NCI-H1417 (cell line): ENCODE measurements around the gene EN1.

ENCODE experiments used
- DNase-seq, 3 experiments: peaks; one replicate each; lab custom pipeline; 2025; lab: John Stamatoyannopoulos, UW

EN1 gene

DNA sequence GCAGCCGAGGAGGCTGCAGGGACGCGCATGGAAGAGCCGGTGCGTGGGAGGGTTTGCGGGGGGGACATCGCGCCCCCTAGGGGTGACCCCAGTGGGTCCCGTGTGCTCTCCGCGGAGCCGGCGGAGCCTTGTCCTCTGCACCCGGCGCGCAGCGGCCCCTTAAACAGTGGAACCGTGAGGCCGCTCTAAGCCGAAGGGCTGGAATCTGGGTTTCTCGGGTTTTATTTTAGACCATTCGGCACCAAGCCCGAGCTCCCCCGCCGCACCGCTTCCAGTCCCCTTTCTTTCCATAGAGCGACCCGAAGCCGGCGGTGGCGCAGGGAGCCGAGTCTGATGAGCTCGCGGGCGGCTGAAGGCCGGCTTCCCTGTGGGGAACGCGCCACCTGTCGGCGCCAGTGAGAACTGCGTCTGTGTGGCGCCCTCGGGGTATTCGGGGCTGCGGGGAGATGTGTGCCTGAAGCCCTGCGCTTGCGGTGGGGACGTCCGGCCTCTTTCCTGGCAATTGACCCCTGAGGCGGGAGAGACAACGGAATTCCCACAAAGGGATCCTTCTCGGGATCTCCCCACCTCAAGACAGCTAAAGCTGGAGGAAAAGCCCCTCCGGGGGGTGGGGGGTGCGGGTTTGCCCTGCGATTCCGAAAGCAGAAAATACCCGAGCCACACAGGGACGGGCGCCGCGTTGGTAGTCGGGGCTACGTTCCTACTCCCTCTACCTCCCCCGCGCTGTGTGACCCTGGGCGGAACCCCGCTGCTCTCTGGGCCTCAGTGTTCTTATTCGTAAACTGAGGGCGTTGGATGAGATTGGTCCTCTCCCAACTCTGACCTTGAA, 8.2 kb upstream of the EN1 start:
- DNase-seq: peak; percentile 54 to 69 (median 67)

DNA sequence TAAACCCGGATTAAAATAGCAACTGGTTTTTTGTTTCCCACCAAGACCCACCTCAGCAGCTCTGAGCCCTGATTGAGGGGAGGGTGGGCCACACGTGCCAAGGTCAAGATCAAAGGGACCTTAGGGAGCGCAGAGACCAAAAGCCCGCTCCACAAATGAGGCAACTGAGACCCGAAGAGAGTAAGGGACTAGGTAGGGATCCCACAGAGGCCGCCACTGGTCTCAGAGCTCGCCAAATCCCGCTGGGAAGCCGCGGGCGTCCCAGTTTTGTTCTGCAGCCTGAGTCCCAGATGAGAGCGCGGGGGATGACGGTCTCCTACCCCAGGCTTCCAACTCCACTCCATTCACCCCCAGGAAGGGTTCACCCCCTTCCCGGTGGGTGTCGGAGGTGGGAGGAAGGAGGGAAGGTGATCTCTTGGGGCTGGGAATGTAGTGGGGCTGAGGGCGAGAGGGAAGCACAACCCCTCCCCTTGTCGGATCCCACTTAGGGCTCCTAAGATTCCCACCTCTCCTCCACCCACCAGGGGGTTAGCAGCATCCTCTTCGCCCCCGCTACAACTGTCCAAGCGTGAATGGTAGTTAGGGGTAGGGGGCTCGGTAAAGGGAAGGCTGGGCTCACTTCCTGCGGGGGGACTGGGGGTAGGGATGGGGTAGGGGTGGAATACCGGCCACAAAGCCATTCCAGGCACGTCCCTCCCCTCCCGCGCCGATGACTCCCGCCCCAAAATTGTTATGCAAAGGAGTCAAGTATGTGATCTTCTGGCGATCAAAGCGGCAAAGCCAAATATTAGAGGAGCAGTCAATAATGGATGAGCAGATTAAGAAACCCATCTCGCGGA, 7.3 kb upstream of the EN1 start:
- no peak for DNase-seq

DNA sequence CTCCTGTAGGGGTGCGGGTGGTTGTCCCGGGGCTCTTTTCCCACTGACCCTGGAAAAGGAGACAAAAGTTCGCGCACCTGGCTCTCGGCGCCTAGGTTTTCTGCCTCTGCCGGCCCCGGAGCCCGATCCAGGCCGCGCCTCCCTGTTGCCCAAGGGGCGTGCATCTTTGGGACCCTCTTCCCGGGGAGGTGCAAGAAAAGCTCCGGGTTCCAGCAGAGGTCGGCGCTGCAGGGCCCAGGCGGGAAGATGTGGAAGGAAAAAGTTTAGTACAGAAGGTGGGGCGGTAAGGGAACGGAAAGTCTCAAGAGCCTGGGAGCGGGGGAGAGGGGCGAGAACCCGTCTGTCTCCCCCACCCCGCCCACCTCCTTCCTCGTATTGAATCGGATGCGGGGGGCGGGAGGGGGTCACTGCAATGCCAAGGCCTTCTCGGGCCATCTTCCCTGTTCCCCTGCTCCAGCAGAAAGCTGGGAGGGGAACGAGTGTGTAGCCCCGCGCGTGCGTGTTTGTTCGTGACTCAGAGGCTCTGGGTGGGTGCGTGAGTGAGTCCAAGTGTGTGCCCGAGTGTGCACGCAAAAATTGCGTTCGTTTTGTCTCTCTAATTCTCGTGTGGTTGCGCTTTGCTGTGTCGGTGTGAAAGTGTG, 6.3 kb upstream of the EN1 start:
- no peak for DNase-seq

DNA sequence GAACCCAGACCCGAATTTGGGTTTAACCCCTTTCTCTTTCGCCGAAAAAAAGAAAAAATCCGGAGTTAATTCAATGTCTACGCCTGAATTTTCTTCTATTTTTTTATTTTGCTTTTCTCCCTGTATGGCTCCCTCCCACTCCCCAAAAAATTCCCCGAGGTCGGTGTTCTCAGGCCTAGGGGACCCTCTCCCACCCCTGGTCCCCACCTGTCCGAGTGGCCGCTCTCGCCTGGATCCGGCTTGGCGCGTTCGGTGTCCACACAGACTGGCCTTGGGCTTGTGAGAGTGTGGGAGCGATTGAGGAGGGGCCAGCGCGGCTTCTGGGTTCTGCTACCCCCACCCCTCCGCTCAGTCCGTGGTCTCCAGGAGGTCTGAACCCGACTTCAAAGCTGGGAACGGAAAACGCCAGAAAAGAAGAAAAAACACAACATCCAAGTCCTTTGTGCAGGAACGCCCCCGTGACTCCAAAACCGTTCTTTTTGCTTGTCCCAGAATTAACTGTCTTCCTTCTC, 5.7 kb upstream of the EN1 start:
- DNase-seq: no peak

- DNase-seq: no peak
Measured at GRCh38 chr2:118852605-118853128, 5.2 kb upstream of the EN1 start.

- DNase-seq: no peak
Measured at GRCh38 chr2:118851650-118852049, 4.2 kb upstream of the EN1 start.

DNA sequence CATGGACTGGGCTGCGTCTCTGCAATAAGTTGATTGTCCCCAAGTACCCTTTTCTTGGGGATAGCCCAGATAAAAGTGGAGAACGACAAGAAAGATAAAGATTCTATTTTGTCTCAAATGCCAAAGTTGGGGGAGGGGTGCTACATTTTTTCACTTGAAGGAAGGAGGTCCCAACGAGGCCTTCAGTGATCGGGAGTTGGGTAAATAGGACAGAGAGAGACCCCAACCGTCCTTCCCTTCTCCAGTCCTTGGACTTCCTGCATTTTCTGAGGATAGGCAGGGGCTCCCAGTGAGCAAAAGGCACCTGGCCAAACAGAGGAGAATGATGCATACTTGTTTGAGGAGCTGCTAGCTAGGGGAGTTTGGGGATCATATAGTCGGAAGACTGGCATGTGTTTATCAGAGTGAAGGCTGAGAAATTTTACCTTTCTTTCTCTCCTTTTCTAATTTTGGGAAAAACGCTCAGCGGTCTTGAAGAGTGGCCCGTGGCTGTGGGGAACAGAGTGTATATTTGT, 3.5 kb upstream of the EN1 start:
- no peak for DNase-seq

GRCh38 chr2:118850168-118850900, 2.9 kb upstream of the EN1 start:
- no peak for DNase-seq

DNA sequence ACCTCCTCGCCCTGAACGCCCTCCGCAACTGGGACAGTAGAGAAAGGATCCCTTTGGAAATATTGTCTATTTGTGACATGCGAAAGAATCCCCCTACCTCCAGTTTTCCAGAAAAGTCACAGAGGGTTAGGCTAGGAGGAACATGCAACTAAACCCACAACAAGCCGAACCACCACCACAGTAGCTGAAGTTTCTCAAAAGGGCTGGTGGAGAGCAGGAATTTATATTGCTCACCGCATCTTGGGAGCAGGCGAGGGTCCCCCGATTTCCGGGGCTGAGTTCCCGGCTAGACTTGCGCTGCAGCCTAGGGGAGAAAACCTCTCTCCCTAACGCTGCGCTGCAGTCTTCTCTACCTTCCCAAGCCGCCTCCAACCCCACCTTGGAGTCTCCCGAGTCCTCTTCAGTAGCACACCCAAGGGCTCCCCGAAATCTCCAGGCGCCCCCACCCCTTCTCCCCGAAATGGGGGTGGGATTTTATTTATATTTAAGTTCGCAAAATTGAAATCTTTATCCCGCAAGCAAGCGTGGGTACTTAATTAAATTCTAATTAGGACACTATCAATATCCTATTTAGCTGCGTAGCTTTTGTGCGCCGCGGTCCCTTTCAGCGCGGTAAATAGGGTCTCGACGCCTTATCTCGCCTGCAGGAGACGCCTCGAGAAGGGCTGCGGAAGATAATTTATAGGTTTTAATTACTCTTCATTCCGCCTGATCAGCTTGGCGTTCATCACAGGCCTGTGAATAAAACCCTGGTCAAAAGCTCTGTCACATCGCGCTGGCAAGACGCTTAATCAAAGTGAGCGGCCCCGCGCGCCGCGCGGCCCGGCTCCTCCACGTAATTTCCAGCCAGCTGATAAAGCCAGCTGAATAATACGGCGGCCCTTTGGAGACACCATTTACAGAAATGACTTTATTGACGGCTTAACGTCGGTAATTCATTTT, 2.0 kb upstream of the EN1 start:
- DNase-seq: no peak

GRCh38 chr2:118848381-118849225, 1.2 kb upstream of the EN1 start:
- no peak for DNase-seq

DNA sequence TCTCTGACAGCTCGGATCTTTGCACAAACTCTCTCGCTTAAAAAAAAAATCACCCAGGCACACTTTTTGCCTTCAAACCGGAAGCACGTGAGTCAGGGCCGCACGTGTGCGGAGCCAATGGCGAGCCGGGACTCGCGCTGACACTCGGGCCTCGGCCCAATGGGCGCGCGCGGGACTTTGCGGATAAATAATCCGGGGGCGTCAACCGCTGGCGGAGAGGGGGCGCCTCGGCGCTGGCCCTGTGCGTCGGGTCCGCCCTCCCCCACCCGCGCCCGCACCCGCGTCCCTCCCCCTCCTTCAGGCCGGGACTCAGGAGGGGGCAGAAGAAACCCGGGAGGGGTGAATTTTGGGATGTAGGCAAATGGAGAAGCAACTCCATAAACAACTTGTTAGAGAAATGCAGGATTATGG, 319 bp upstream of the EN1 start:
- DNase-seq: peak in 2 of 3 experiments; percentile 76 to 84

DNA sequence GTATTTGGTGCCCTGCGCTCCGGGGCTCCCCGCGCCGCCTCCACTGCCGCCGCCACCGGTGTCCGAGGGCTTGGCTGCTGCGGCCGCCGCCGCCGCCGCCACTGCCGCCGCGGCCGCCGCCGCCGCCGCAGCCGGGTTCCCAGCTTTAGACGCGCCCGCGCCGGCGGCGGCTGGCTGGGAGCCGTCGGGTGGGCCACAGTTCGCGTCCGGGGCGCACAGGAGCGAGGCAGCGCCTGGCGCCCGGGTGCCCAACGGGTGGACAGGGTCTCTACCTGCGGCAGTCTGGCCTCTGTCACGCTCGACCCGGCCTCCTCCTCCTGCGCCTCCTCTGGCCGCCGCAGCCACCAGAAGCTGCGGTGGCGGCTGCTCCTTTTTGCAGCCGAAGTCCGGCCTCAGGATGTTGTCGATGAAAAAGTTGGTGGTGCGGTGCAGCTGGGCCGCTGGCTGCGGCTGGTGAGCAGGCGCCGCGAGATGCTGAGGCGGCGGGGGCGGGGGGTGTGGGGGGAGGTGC, 951 bp downstream of the EN1 start:
- peak in 2 of 3 experiments; percentile 43 to 55 for DNase-seq

- DNase-seq: peak in 2 of 3 experiments; percentile 43 to 48
Measured at GRCh38 chr2:118845522-118846441, 1.7 kb downstream of the EN1 start.

- no peak for DNase-seq
Measured at GRCh38 chr2:118845005-118845521, 2.4 kb downstream of the EN1 start.

DNA sequence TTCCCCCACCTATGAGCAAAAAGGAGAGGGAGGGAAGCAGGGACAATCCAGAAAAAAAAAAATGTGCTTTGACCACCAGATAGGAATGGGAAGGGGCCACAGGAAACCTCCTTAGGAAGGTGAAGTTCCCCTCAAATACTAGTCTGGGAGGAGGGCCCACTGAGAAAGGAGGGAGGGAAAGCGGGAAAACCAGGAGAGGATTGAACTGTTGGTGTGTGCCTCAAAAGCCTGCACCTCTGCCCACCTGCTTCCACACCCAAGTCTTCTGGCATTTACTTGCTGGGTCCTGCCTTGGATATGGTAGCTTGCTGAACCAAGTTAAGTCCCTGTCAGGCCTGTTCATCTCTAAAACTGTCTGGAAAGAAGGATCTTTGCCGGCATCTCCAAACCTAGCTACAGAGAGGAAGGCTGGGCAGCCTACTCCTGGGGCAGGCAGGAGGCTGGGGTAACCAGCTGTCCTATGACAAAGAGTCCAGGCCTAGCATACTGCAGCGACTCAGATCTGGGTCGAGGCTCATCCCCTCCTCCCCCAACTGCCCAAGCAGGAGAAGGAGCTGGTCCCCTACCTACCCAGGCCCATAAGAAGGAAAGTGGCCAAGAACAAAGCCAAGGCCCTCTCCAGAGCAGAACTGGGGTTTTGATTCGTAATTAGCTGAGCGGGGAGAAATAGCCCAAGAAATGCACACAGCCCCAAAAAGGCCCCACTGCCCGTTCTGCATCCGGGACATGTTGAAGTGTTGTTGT, 3.0 kb downstream of the EN1 start:
- DNase-seq: no peak

GRCh38 chr2:118843483-118844132, 3.8 kb downstream of the EN1 start:
- DNase-seq: no peak
